NT2/D1 (cell line): Measurements from ENCODE around the gene IGSF9B.
"Not testable (repeated sequence)": the region's sequence is repeated elsewhere in the genome, so short reads cannot be mapped to it uniquely, and the experiment has no call there.

Experiments used
- DNase-seq: peaks from one replicate; pipeline ENCODE4 v3.0.0-alpha.2; 2011; ENCODE audit warnings: low read depth, low spot score
- H3K27me3 ChIP-seq: 2 replicates; pipeline ENCODE4 v1.6.0; 2011; ENCODE audit warnings: mild to moderate bottlenecking; ENCODE audit not compliant: insufficient read length, insufficient read depth
- H3K36me3 ChIP-seq: 2 replicates; pipeline ENCODE4 v1.6.1; 2011; ENCODE audit warnings: mild to moderate bottlenecking, low read length, mixed read lengths; ENCODE audit not compliant: insufficient read depth, insufficient read length
- H3K4me1 ChIP-seq: 2 replicates; pipeline ENCODE4 v1.5.1; 2011; ENCODE audit not compliant: insufficient read depth, insufficient read length
- H3K4me3 ChIP-seq: 2 replicates; pipeline ENCODE4 v1.5.1; 2011; ENCODE audit warnings: low read depth; ENCODE audit not compliant: insufficient read length
- H3K9ac ChIP-seq: 2 replicates; pipeline ENCODE4 v1.6.0; 2011; ENCODE audit warnings: low read depth; ENCODE audit not compliant: insufficient read length
- H3K9me3 ChIP-seq: 2 replicates; pipeline ENCODE4 v1.5.1; 2011; ENCODE audit warnings: mild to moderate bottlenecking, low read length; ENCODE audit not compliant: insufficient read depth
- SUZ12 ChIP-seq: IDR thresholded peaks from 2 replicates; pipeline ENCODE4 v1.6.1; 2011; ENCODE audit not compliant: insufficient read length, insufficient read depth; ENCODE audit errors: extremely low read depth
- YY1 ChIP-seq: IDR thresholded peaks from 2 replicates; pipeline ENCODE4 v1.6.1; 2011; ENCODE audit not compliant: insufficient read length, insufficient read depth
- ZNF274 ChIP-seq: IDR thresholded peaks from 2 replicates; pipeline ENCODE4 v1.6.1; 2011; ENCODE audit warnings: mild to moderate bottlenecking, low read depth, low read length

The IGSF9B gene

GRCh38 chr11:133956650-133957633, at the start of gene IGSF9B:
Gene IGSF9B, minus strand, starts transcription at chr11:133956968. Its CDS starts 214 bp downstream, at chr11:133956754.
- TF ChIP-seq YY1: no peak
- no peak for TF ChIP-seq SUZ12
- no peak for TF ChIP-seq ZNF274
- peak within 1 kb of the TSS; percentile 61 for H3K4me3 ChIP-seq
- H3K9ac ChIP-seq: peak within 1 kb of the TSS; percentile 64
- H3K36me3 ChIP-seq: no peaks in the 10 kb centered on the region
- H3K27me3 ChIP-seq: peaks cover 59% of the 10 kb centered on the region
- H3K9me3 ChIP-seq: no peaks in the 10 kb centered on the region
- H3K4me1 ChIP-seq: peaks cover 12% of the 10 kb centered on the region
- peak; percentile 82 for DNase-seq

GRCh38 chr11:134004496-134005172, 47.9 kb upstream of the IGSF9B start:
- no peak overlapping the region for H3K4me3 ChIP-seq
- no peaks in the 10 kb centered on the region for H3K27me3 ChIP-seq
- H3K9me3 ChIP-seq: no peaks in the 10 kb centered on the region
- no peak for TF ChIP-seq SUZ12
- TF ChIP-seq YY1: no peak
- TF ChIP-seq ZNF274: no peak
- H3K36me3 ChIP-seq: no peaks in the 10 kb centered on the region
- no peak for DNase-seq
- H3K9ac ChIP-seq: no peak overlapping the region
- peaks cover 3% of the 10 kb centered on the region for H3K4me1 ChIP-seq

GRCh38 chr11:134003792-134004495, 47.2 kb upstream of the IGSF9B start:
- H3K4me1 ChIP-seq: peaks cover 3% of the 10 kb centered on the region
- H3K9me3 ChIP-seq: no peaks in the 10 kb centered on the region
- DNase-seq: no peak
- no peaks in the 10 kb centered on the region for H3K36me3 ChIP-seq
- TF ChIP-seq YY1 (no peak), SUZ12 (no peak), ZNF274 (no peak)
- no peaks in the 10 kb centered on the region for H3K27me3 ChIP-seq
- H3K9ac ChIP-seq: no peak overlapping the region
- no peak overlapping the region for H3K4me3 ChIP-seq

GRCh38 chr11:134002819-134003218, 46.1 kb upstream of the IGSF9B start:
- H3K9ac ChIP-seq, H3K27me3 ChIP-seq, H3K4me1 ChIP-seq, H3K36me3 ChIP-seq, DNase-seq, H3K4me3 ChIP-seq, H3K9me3 ChIP-seq: not testable (repeated sequence)

GRCh38 chr11:134002338-134002737, 45.6 kb upstream of the IGSF9B start:
- not testable (repeated sequence) for DNase-seq, H3K36me3 ChIP-seq, H3K4me1 ChIP-seq, H3K4me3 ChIP-seq, H3K9ac ChIP-seq, H3K27me3 ChIP-seq, H3K9me3 ChIP-seq

- Histone ChIP-seq H3K9me3 (no peaks in the 10 kb centered on the region), H3K27me3 (no peaks in the 10 kb centered on the region), H3K4me1 (no peaks in the 10 kb centered on the region), H3K9ac (no peak overlapping the region), H3K4me3 (no peak overlapping the region), H3K36me3 (no peaks in the 10 kb centered on the region)
- TF ChIP-seq YY1: no peak
- no peak for DNase-seq
Observed at GRCh38 chr11:134001596-134001995, 44.8 kb upstream of the IGSF9B start.

- TF ChIP-seq ZNF274: no peak
- no peak for TF ChIP-seq SUZ12
- TF ChIP-seq YY1: no peak
- H3K4me1 ChIP-seq: no peaks in the 10 kb centered on the region
- no peak overlapping the region for H3K4me3 ChIP-seq
- no peaks in the 10 kb centered on the region for H3K27me3 ChIP-seq
- H3K9ac ChIP-seq: no peak overlapping the region
- no peaks in the 10 kb centered on the region for H3K36me3 ChIP-seq
- no peak for DNase-seq
- no peaks in the 10 kb centered on the region for H3K9me3 ChIP-seq
Observed at GRCh38 chr11:134001088-134001487, 44.3 kb upstream of the IGSF9B start.
